Omental fat pad (tissue), 4 donors: Measurements from ENCODE around the gene ECEL1. TPM values are rescaled to one million over a fixed set of nuclear protein-coding genes. Genes with fewer than 3 reads are reported as not detected.
A peak's percentile ranks its signal among the peaks of the same experiment; 100 is the strongest.

ENCODE experiments used
- ATAC-seq: fragments of 150-250 bp; one replicate; pipeline ENCODE4 v1.9.1; 2016; ENCODE audit warnings: mild to moderate bottlenecking, moderate library complexity; ENCODE audit not compliant: low FRiP score
- DNase-seq: peaks from one replicate; pipeline ENCODE4 v3.0.0-alpha.2; 2019; ENCODE audit warnings: low spot score
- total RNA-seq, 4 donors: library from RNA; depleted of rRNA; stranded (reverse); fragments of >200 nt; gene quantifications; one replicate each; pipeline ENCODE4 v1.1.0, GENCODE V29; 2016
- TF ChIP-seq, protein P1 (sequence below), 3 donors: fragments of 450-650 bp; IDR thresholded peaks; one replicate each; pipeline ENCODE4 v1.5.1; 2016 to 2017; ENCODE audit warnings: antibody characterized with exemption in 3 of 3, mild to moderate bottlenecking in 3 of 3, moderate library complexity in 2 of 3

ECEL1 gene
- total RNA-seq, 4 donors from 2014 or later: 0.19 to 1.1 (median 1.0) TPM; not detected in 1

- DNase-seq: no peak
Measured at GRCh38 chr2:232504438-232504837, 16.8 kb upstream of the ECEL1 start.

GRCh38 chr2:232503809-232504323, 16.2 kb upstream of the ECEL1 start:
- TF ChIP-seq, protein P1, sequence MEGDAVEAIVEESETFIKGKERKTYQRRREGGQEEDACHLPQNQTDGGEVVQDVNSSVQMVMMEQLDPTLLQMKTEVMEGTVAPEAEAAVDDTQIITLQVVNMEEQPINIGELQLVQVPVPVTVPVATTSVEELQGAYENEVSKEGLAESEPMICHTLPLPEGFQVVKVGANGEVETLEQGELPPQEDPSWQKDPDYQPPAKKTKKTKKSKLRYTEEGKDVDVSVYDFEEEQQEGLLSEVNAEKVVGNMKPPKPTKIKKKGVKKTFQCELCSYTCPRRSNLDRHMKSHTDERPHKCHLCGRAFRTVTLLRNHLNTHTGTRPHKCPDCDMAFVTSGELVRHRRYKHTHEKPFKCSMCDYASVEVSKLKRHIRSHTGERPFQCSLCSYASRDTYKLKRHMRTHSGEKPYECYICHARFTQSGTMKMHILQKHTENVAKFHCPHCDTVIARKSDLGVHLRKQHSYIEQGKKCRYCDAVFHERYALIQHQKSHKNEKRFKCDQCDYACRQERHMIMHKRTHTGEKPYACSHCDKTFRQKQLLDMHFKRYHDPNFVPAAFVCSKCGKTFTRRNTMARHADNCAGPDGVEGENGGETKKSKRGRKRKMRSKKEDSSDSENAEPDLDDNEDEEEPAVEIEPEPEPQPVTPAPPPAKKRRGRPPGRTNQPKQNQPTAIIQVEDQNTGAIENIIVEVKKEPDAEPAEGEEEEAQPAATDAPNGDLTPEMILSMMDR (IDR thresholded peaks at IDR 0.05): no peak
- ATAC-seq (no peak), DNase-seq (no peak)

More at GRCh38 chr2:232504438-232504837, 16.8 kb upstream of the ECEL1 start:
- TF ChIP-seq, protein P1 (IDR thresholded peaks at IDR 0.05): no peak
- no peak for ATAC-seq

DNA sequence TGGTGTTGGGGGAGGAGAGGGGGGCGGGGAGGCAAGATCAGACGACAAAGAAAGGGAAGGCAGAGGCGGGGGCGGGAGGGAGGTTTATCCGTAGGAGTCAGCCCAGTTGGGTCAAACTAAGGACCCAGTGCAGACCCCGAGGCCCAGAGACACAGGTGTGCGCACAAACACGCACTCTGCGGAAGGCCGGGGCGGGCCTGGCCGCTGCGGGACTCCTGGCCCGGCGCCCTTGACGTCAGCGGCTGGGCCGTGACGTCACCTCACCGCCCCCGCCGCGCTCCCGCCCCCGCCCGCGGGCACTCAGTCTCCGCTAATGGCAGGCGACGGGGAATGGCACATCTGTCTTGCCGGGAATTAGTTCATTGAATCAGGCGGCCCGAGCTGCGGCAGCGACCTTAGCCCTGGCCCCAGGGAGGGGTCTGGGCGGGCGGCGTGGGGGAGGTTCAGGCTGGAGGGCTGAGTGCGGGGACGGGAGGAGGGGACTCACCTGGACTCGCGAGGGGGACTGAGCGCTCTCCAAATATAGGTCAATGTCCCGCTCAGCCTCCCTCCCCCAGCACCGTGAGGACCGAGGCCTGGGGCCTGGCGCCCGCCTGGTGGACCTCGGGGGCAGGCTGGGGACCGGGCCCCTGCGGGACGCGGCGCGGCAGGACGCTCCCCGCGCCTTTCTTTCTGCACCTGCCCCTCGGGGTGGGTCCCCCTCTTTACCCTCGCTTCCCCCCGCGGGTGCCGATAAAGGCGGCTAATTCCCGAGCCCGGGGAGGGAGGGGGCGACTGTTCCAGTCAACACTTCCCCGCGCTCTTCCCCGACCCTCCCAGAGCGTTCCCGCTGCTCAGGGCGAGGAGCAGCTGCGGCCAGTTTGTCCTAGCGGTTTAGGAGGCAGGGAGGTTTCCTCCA, 15.5 kb upstream of the ECEL1 start:
- DNase-seq (no peak), ATAC-seq (peak; percentile 72)
- TF ChIP-seq, protein P1 (IDR thresholded peaks at IDR 0.05): no peak

- TF ChIP-seq, protein P1 (IDR thresholded peaks at IDR 0.05): no peak
- ATAC-seq (no peak), DNase-seq (no peak)
Measured at GRCh38 chr2:232502511-232502910, 14.9 kb upstream of the ECEL1 start.

GRCh38 chr2:232501794-232502390, 14.3 kb upstream of the ECEL1 start:
- ATAC-seq (no peak), DNase-seq (no peak)
- TF ChIP-seq, protein P1 (IDR thresholded peaks at IDR 0.05): no peak

DNA sequence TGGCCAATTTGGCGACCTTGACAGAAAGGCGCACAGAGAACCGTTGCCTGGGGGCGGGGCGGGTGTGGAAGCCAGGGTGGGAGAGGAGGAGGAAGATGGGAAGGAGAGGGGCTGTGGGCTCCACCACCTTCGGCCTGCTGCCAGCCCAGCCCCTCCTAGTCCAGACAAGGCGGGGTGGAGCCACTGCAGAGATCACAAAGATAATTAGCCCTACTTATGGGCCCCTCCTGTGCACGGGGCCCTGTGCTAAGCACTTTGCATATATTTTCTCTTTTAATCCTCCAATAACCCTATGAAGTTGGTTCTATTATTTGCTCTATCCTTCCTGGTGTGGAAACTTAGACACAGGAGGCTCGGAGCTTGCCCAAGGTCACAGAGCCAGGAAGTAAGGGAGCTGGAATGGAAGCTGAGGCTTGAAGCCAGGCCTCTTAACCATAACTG, 13.7 kb upstream of the ECEL1 start:
- DNase-seq (no peak), ATAC-seq (no peak)
- TF ChIP-seq, protein P1 (IDR thresholded peaks at IDR 0.05): no peak
